Measurements from ENCODE around the gene SLC16A7. TPM values are rescaled to one million over a fixed set of nuclear protein-coding genes. Genes with fewer than 3 reads are reported as not detected.

Gene SLC16A7
- total and polyA plus RNA-seq, 2 of the 8 experiments (the other 6 are each of a cell fraction or from before 2014, with no cell fraction given) = 0.74 to 4.3 TPM

DNA sequence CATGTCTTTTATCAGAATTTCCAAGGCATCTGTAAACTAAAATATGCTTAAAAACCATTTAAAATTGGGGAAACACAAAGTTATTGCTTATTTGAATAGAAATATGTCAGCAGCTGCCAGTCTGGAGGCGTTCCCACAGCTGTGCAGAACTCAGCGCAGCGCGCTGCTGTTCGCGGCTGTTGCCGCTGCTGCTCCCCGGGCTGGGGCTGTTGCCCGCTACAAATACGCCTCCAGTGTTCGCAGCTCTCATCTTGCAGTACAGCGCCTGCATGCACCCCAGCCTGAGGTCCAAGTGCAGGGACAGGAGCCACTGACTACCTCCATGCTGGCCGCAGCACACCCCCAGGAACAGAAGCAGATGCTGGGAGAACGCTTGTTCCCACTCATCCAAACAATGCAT lies 216.2 kb downstream of the SLC16A7 start (continued):
- TF ChIP-seq, protein P1, sequence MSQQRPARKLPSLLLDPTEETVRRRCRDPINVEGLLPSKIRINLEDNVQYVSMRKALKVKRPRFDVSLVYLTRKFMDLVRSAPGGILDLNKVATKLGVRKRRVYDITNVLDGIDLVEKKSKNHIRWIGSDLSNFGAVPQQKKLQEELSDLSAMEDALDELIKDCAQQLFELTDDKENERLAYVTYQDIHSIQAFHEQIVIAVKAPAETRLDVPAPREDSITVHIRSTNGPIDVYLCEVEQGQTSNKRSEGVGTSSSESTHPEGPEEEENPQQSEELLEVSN (IDR thresholded peaks at IDR 0.05) = no peak
- no peak for TF ChIP-seq JUND (IDR thresholded peaks at IDR 0.05; ENCODE audit: low read length)
- TF ChIP-seq RNF2 (IDR thresholded peaks at IDR 0.05; ENCODE audit: borderline replicate concordance, low read depth, low read length, missing control alignments, poor library complexity, severe bottlenecking) = no peak
- no peak for TF ChIP-seq EZH2 (IDR thresholded peaks at IDR 0.05; ENCODE audit: low read depth, low read length, severe bottlenecking)
- TF ChIP-seq SIX5 (IDR thresholded peaks at IDR 0.05; ENCODE audit: low read depth, low read length) = no peak
- TF ChIP-seq CBX8 (IDR thresholded peaks at IDR 0.05; ENCODE audit: borderline replicate concordance, low read depth, low read length) = no peak

Data from H1 (cell line).